B cell (primary cell): ENCODE measurements around the gene CELF2. TPM values are rescaled to one million over a fixed set of nuclear protein-coding genes. Genes with fewer than 3 reads are reported as not detected.
A peak's percentile ranks its signal among the peaks of the same experiment; 100 is the strongest.

ENCODE experiments used
- ATAC-seq: fragments of 200-7000 bp; cut with Tn5 transposase; one replicate; pipeline ENCODE4 v1.10.0; 2021; ENCODE audit warnings: low read depth, mild to moderate bottlenecking, moderate number of reproducible peaks, moderate library complexity
- CTCF ChIA-PET: fragments of 350-600 bp; sonication (Branson Sonifier 250); formaldehyde crosslinking; loops from one replicate; lab custom pipeline; 2021; ENCODE audit warnings: antibody characterized with exemption, inconsistent platforms; lab: Charles Lee
- POLR2A ChIA-PET: fragments of 350-600 bp; sonication (Branson Sonifier 250); formaldehyde crosslinking; loops from one replicate; lab custom pipeline; 2021; ENCODE audit warnings: antibody characterized with exemption; lab: Charles Lee
- DNase-seq: peaks from one replicate; pipeline ENCODE4 v3.0.0; 2013
- H2AFZ ChIP-seq: 2 replicates; pipeline ENCODE4 v1.6.1; 2012; ENCODE audit warnings: mild to moderate bottlenecking, low read depth, low read length; ENCODE audit not compliant: insufficient read depth, poor library complexity, severe bottlenecking
- H3K27ac ChIP-seq, 2 donors: 1 replicate in 1 of 2; 2 replicates in 1 of 2; pipeline ENCODE4 v1.5.1; 2012 to 2013; ENCODE audit warnings: low read length in 2 of 2, mild to moderate bottlenecking in 2 of 2, moderate library complexity in 1 of 2
- H3K27me3 ChIP-seq, 4 experiments: fragments of 200-600 bp in 1 of 4; sonication (generic) in 1 of 4; replicated peaks in 1 of 4; 1 replicate in 2 of 4; 2 replicates in 2 of 4; pipeline versions ENCODE4 v1.6.1 to v1.7.0; 2013 to 2016; ENCODE audit warnings: low read length in 3 of 4, mild to moderate bottlenecking in 2 of 4, mixed read lengths in 1 of 4, moderate library complexity in 1 of 4; ENCODE audit not compliant: insufficient read depth in 4 of 4, control insufficient read depth in 3 of 4; ENCODE audit errors: control extremely low read depth in 1 of 4
- H3K36me3 ChIP-seq, 2 experiments: replicated peaks in 1 of 2; 1 replicate in 1 of 2; 2 replicates in 1 of 2; pipeline versions ENCODE4 v1.6.1 to v1.7.1; 2013; ENCODE audit warnings: low read length in 1 of 2; ENCODE audit not compliant: insufficient read depth in 2 of 2, control insufficient read depth in 1 of 2; ENCODE audit errors: control extremely low read depth in 1 of 2, extremely low read depth in 1 of 2
- H3K4me1 ChIP-seq, 2 donors: fragments of 200-600 bp in 1 of 2; sonication (generic) in 1 of 2; 1 replicate in 1 of 2; 2 replicates in 1 of 2; pipeline versions ENCODE4 v1.5.1 to v1.6.1; 2013 to 2017; ENCODE audit warnings: low read length in 2 of 2; ENCODE audit not compliant: control insufficient read depth in 2 of 2, insufficient read depth in 2 of 2
- H3K4me2 ChIP-seq: replicated peaks from 2 replicates; pipeline ENCODE3; 2012; ENCODE audit warnings: mild to moderate bottlenecking, low read depth, low read length; ENCODE audit not compliant: poor library complexity, severe bottlenecking
- H3K4me3 ChIP-seq, 5 experiments: fragments of 200-600 bp in 1 of 5; sonication (generic) in 1 of 5; 1 replicate in 3 of 5; 2 replicates in 2 of 5; pipeline versions ENCODE4 v1.5.1 to v1.7.0; 2011 to 2016; ENCODE audit warnings: low read length in 4 of 5, mild to moderate bottlenecking in 4 of 5, low read depth in 2 of 5, control low read depth in 1 of 5, moderate library complexity in 1 of 5; ENCODE audit not compliant: insufficient read depth in 1 of 5; ENCODE audit errors: control extremely low read depth in 1 of 5, extremely low read depth in 1 of 5
- H3K79me2 ChIP-seq: fragments of 200-600 bp; sonication (generic); one replicate; pipeline ENCODE4 v1.6.0; 2016; ENCODE audit warnings: low read length; ENCODE audit not compliant: control insufficient read depth, insufficient read depth
- H3K9ac ChIP-seq: fragments of 200-600 bp; sonication (generic); 2 replicates; pipeline ENCODE4 v1.6.1; 2017; ENCODE audit warnings: mild to moderate bottlenecking, low read length, moderate library complexity
- H3K9me3 ChIP-seq, 3 donors: one replicate each; pipeline versions ENCODE4 v1.6.1 to v1.7.1; 2013; ENCODE audit warnings: low read length in 2 of 3; ENCODE audit not compliant: control insufficient read depth in 2 of 3, insufficient read depth in 1 of 3; ENCODE audit errors: control extremely low read depth in 1 of 3
- H4K20me1 ChIP-seq: 2 replicates; pipeline ENCODE4 v1.6.0; 2012; ENCODE audit warnings: mild to moderate bottlenecking, low read length; ENCODE audit not compliant: insufficient read depth, control insufficient read depth, poor library complexity, severe bottlenecking
- H3K27ac Mint-ChIP-seq: one replicate; pipeline ENCODE4 v1.8.0; 2021; ENCODE audit warnings: mixed read lengths
- H3K27me3 Mint-ChIP-seq: one replicate; pipeline ENCODE4 v1.8.0; 2021; ENCODE audit warnings: mixed read lengths
- H3K4me1 Mint-ChIP-seq: one replicate; pipeline ENCODE4 v1.8.0; 2021; ENCODE audit warnings: mixed read lengths
- H3K4me3 Mint-ChIP-seq: one replicate; pipeline ENCODE4 v1.8.0; 2021; ENCODE audit warnings: mixed read lengths
- H3K9me3 Mint-ChIP-seq: one replicate; pipeline ENCODE4 v1.8.0; 2022; ENCODE audit warnings: mixed read lengths; ENCODE audit not compliant: insufficient read depth
- CTCF ChIP-seq: fragments of 200-600 bp; IDR thresholded peaks from one replicate; pipeline ENCODE4 v1.8.0; 2022; ENCODE audit warnings: antibody characterized with exemption, mild to moderate bottlenecking
- EZH2 ChIP-seq: IDR thresholded peaks from 2 replicates; pipeline ENCODE4 v1.6.1; 2012; ENCODE audit warnings: borderline replicate concordance, low read depth, mild to moderate bottlenecking, moderate library complexity, low read length; ENCODE audit not compliant: insufficient read depth, poor library complexity, severe bottlenecking
- WGBS: methylation state at CpG from one replicate; pipeline ENCODE4 v1.1.5; 2013; ENCODE audit warnings: missing lambda C conversion rate; ENCODE audit not compliant: insufficient coverage; 5-methylcytosine and 5-hydroxymethylcytosine counted together
- intact Hi-C: fragments of 100-400 bp; cut with micrococcal nuclease; formaldehyde crosslinking; loops from one replicate; pipeline ENCODE4 v1.10.0; 2022
- polyA plus RNA-seq: library from polyadenylated mRNA; depleted of rRNA; stranded (reverse); fragments of >200 nt; gene quantifications from 2 replicates; pipeline ENCODE4 v1.2.3, GENCODE V29; 2012
- total RNA-seq, 2 donors: library from RNA; stranded (reverse); fragments of 120-200 nt in 1 of 2; gene quantifications; 1 replicate in 1 of 2; 2 replicates in 1 of 2; pipeline versions ENCODE4 v1.2.3 to v1.2.4, GENCODE V29; 2013 to 2022

The CELF2 gene
- total and polyA plus RNA-seq, 2 donors (not counting 1 experiment from before 2014, with no cell fraction given), result 59.5 to 112 TPM

- Histone ChIP-seq H2AFZ (no peak overlapping the region), H3K4me1 (peaks cover 13 to 20% of the 10 kb centered on the region in 2 donors), H3K9me3 (no peaks in the 10 kb centered on the region), H3K79me2 (no peaks in the 10 kb centered on the region), H3K4me2 (no peak overlapping the region), H3K4me3 (no peak overlapping the region), H3K9ac (no peak overlapping the region), H3K36me3 (peaks cover 9 to 37% of the 10 kb centered on the region in 2 experiments), H3K27me3 (no peaks in the 10 kb centered on the region), H3K27ac (peak overlapping the region in 1 of 2 donors; percentile 62), H4K20me1 (peaks cover 7% of the 10 kb centered on the region)
- WGBS, result 43% methylated on average over 1 of the region's 8 CpGs
- POLR2A ChIA-PET, result no interaction called here
- no peak overlapping the region for H3K4me3 Mint-ChIP-seq
- no peak for DNase-seq
- H3K27ac Mint-ChIP-seq, result peak overlapping the region; percentile 82
- H3K9me3 Mint-ChIP-seq, result no peaks in the 10 kb centered on the region
- ATAC-seq, result no peak
- no peaks in the 10 kb centered on the region for H3K27me3 Mint-ChIP-seq
- intact Hi-C loops, result no loop called here
- CTCF ChIA-PET, result no interaction called here
- H3K4me1 Mint-ChIP-seq, result peaks cover 35% of the 10 kb centered on the region
- TF ChIP-seq CTCF, result no peak
- no peak for TF ChIP-seq EZH2
Observed at GRCh38 chr10:11334436-11334835, 316.8 kb downstream of the CELF2 start.

- Histone ChIP-seq H3K4me2 (peak overlapping the region; percentile 39), H3K27ac (peak overlapping the region; percentile 28 to 62), H3K9ac (no peak overlapping the region), H3K4me3 (no peak overlapping the region), H4K20me1 (peaks cover 7% of the 10 kb centered on the region), H2AFZ (no peak overlapping the region), H3K79me2 (no peaks in the 10 kb centered on the region), H3K4me1 (peaks cover 13 to 20% of the 10 kb centered on the region in 2 donors), H3K27me3 (no peaks in the 10 kb centered on the region), H3K36me3 (peaks cover 9 to 31% of the 10 kb centered on the region in 2 experiments), H3K9me3 (no peaks in the 10 kb centered on the region)
- WGBS, result 47% methylated on average over 8 of the region's 12 CpGs
- intact Hi-C loops, result no loop called here
- Mint-ChIP-seq H3K27me3 (no peaks in the 10 kb centered on the region), H3K9me3 (no peaks in the 10 kb centered on the region), H3K27ac (peak overlapping the region; percentile 89), H3K4me3 (peak overlapping the region; percentile 30), H3K4me1 (peaks cover 31% of the 10 kb centered on the region)
- ChIA-PET POLR2A (no interaction called here), CTCF (interaction anchor here (0.6 kb wide), 1 partner anchor 441 kb away, joined by 4 read pairs; no protein-coding TSS in a partner anchor)
- TF ChIP-seq EZH2 (no peak), CTCF (no peak)
- ATAC-seq (peak; percentile 78), DNase-seq (peak; percentile 64)
Observed at GRCh38 chr10:11335167-11335652, 317.5 kb downstream of the CELF2 start.
